GM21619 (cell line): Measurements from ENCODE around the gene SIRPA.

ENCODE experiments used
- ATAC-seq: cut with Tn5 transposase; IDR thresholded peaks from one replicate; pipeline ENCODE4 v1.9.1; 2021; ENCODE audit not compliant: unreplicated experiment

The SIRPA gene

GRCh38 chr20:1982686-1983085 lies 87.5 kb downstream of the SIRPA start:
- no peak for ATAC-seq

DNA sequence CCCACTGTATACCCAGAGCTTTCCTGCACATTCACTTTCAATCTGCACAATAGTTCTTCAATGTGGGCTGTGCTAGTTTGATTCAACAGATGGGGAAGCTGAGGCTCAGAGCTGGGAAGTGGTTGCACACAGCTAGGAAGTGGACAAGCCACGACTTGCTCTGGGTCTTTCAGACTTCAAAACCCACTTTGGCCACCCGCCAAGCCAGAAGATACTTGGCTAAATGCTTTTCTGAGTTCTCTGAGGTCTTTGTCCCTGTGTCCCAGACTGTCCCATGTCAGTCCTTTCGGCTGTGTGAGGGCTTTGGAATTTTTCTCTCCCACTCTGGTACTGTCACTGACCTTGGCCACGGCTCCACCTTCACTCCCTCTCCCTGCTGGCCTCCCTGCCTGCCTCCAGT lies 88.1 kb downstream of the SIRPA start:
- no peak for ATAC-seq

DNA sequence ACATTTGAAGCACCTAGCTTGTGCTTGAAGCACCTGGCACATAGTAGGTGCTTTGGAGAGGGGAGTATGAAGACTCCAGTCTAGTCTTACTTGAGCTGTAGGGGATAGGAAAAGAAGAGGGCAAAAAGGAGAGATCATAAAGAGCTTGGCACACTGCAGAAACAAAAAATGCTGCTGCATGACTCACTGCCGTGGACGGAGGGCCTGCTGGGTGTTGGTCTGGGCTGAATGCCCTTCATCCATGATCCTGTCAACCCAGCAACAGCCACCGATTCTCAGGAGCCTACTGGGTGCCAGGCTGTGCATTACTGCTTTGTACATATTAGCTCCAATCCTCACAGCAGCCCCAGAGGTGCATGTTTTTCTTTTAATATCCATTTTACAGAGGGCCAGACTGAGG lies 92.6 kb downstream of the SIRPA start:
- ATAC-seq = no peak
